ENCODE measurements around the gene HAX1.

GRCh38 chr1:154258784-154259183 is 13.6 kb upstream of the HAX1 start:
- TF ChIP-seq EZH2phosphoT487 (IDR thresholded peaks at IDR 0.05; ENCODE audit: insufficient read depth, low read depth) (no peak), EZH2 (IDR thresholded peaks at IDR 0.05; ENCODE audit: insufficient read depth, poor library complexity, severe bottlenecking) (no peak)
